Osteocyte (in vitro differentiated cells): ENCODE measurements around the gene F2RL3. TPM values are rescaled to one million over a fixed set of nuclear protein-coding genes. Genes with fewer than 3 reads are reported as not detected.

ENCODE experiments used
- DNase-seq: peaks from one replicate; pipeline ENCODE4 v3.0.0; 2021; ENCODE audit warnings: mixed read lengths; ENCODE audit not compliant: unreplicated experiment; ENCODE audit errors: extremely low spot score
- H3K27ac Mint-ChIP-seq: one replicate; pipeline ENCODE4 v1.8.0; 2021; ENCODE audit warnings: mild to moderate bottlenecking, mixed read lengths; ENCODE audit not compliant: unreplicated experiment
- H3K27me3 Mint-ChIP-seq: one replicate; pipeline ENCODE4 v1.8.0; 2021; ENCODE audit warnings: mixed read lengths; ENCODE audit not compliant: unreplicated experiment
- H3K36me3 Mint-ChIP-seq: one replicate; pipeline ENCODE4 v1.8.0; 2021; ENCODE audit warnings: mixed read lengths; ENCODE audit not compliant: unreplicated experiment
- H3K4me1 Mint-ChIP-seq: one replicate; pipeline ENCODE4 v1.8.0; 2021; ENCODE audit warnings: mixed read lengths; ENCODE audit not compliant: unreplicated experiment
- H3K4me3 Mint-ChIP-seq: one replicate; pipeline ENCODE4 v1.8.0; 2021; ENCODE audit warnings: mild to moderate bottlenecking, moderate library complexity, mixed read lengths; ENCODE audit not compliant: unreplicated experiment
- H3K9me3 Mint-ChIP-seq: one replicate; pipeline ENCODE4 v1.8.0; 2021; ENCODE audit warnings: mixed read lengths; ENCODE audit not compliant: unreplicated experiment
- total RNA-seq: library from RNA; stranded (reverse); gene quantifications from 2 replicates; pipeline ENCODE4 v1.2.1, GENCODE V29; 2021
- TF ChIP-seq, protein P1 (sequence below): fragments of 200-600 bp; sonication (generic); IDR thresholded peaks from 2 replicates; pipeline ENCODE4 v1.5.0; 2021; ENCODE audit warnings: antibody characterized with exemption, mild to moderate bottlenecking, moderate library complexity

F2RL3 gene
- total RNA-seq, 1 donor from 2014 or later, result 0.08 TPM

DNA sequence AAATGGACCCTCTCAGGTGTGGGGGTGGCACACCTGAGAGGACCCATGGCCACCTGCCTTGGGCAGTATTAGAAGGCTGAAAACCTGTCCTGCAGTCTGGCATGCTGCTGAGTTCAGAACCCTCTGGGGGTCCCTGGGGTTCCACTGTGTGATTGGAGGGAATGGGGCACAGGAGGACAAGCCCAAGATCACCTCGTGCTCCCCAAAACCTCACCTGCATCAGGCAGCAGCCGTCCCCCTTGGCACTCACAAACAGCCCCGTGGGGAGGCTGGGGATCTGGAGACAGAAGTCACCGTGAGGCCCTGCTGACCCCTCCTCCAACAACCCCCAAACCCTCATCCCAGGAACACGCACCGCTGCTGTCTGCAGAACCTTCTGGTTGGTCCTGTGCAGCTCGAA, 14.5 kb downstream of the F2RL3 start:
- Mint-ChIP-seq H3K27me3 (no peaks in the 10 kb centered on the region), H3K4me3 (no peak overlapping the region), H3K36me3 (peaks cover 7% of the 10 kb centered on the region), H3K9me3 (no peaks in the 10 kb centered on the region), H3K4me1 (peaks cover 7% of the 10 kb centered on the region), H3K27ac (no peak overlapping the region)
- no peak for DNase-seq
- TF ChIP-seq, protein P1, sequence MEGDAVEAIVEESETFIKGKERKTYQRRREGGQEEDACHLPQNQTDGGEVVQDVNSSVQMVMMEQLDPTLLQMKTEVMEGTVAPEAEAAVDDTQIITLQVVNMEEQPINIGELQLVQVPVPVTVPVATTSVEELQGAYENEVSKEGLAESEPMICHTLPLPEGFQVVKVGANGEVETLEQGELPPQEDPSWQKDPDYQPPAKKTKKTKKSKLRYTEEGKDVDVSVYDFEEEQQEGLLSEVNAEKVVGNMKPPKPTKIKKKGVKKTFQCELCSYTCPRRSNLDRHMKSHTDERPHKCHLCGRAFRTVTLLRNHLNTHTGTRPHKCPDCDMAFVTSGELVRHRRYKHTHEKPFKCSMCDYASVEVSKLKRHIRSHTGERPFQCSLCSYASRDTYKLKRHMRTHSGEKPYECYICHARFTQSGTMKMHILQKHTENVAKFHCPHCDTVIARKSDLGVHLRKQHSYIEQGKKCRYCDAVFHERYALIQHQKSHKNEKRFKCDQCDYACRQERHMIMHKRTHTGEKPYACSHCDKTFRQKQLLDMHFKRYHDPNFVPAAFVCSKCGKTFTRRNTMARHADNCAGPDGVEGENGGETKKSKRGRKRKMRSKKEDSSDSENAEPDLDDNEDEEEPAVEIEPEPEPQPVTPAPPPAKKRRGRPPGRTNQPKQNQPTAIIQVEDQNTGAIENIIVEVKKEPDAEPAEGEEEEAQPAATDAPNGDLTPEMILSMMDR, result no peak

DNA sequence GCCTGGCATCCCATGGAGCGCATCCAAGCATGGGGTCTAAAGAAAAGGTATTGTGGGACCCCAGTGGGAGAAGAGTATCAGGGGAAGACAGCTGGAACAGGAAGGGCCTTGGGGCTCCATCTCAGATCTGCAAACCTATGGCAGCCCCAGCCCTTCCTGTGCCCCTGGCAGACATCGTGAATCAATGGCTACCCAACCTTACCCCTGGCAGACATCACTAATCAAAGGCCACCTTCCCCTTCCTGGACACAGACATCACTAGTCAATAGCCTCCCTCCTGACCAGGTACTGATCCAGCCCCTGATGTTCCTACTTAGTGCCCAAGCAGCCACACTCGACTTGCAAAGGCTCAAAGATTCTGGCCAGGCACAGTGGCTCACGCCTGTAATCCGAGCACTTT, 15.8 kb downstream of the F2RL3 start:
- Mint-ChIP-seq H3K27me3 (no peaks in the 10 kb centered on the region), H3K4me3 (no peak overlapping the region), H3K36me3 (peaks cover 7% of the 10 kb centered on the region), H3K9me3 (no peaks in the 10 kb centered on the region), H3K4me1 (peaks cover 5% of the 10 kb centered on the region), H3K27ac (no peak overlapping the region)
- TF ChIP-seq, protein P1, result no peak
- DNase-seq, result no peak

DNA sequence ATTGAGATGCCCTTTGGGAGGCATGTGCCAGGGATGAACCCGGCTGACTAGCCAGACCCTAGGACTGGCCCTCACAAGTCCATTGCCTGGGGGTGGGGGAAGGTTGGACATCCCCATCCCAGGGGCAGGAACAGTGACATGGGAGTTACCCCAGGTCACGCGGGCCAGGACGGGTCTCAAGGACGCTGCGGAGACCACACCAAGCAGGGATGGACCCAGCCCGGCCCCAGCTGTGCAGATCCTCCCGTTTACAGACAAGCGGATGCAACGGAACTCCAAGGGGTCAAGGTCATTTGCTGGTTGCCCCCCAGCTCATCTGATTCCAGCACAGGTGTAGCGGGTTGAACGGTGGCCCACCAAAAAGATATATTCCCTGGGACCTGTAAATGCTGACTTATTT, 20.0 kb downstream of the F2RL3 start:
- Mint-ChIP-seq H3K27me3 (no peaks in the 10 kb centered on the region), H3K27ac (no peak overlapping the region), H3K4me3 (no peak overlapping the region), H3K9me3 (peaks cover 14% of the 10 kb centered on the region), H3K4me1 (no peaks in the 10 kb centered on the region), H3K36me3 (peaks cover 22% of the 10 kb centered on the region)
- TF ChIP-seq, protein P1, result no peak
- DNase-seq, result no peak

DNA sequence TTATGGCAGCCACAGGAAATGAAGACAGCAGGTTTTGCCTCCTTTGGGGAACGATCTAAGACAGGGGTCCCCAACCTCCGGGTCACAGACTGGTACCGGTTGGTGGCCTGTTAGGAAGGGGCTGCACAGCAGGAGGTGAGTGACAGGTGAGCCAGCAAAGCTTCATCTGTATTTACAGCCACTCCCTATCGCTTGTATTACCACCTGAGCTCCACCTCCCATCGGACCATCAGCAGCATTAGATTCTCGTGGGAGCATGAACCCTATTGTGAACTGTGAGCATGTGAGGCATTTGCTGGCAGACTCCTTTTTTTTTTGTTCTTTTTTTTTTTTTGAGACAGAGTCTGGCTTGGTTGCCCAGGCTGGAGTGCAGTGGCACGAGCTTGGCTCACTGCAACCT, 22.2 kb downstream of the F2RL3 start:
- Mint-ChIP-seq H3K27me3 (peaks cover 3% of the 10 kb centered on the region), H3K9me3 (peaks cover 16% of the 10 kb centered on the region), H3K36me3 (peaks cover 30% of the 10 kb centered on the region), H3K27ac (no peak overlapping the region), H3K4me1 (no peaks in the 10 kb centered on the region), H3K4me3 (no peak overlapping the region)
- TF ChIP-seq, protein P1, result no peak
- DNase-seq, result no peak

DNA sequence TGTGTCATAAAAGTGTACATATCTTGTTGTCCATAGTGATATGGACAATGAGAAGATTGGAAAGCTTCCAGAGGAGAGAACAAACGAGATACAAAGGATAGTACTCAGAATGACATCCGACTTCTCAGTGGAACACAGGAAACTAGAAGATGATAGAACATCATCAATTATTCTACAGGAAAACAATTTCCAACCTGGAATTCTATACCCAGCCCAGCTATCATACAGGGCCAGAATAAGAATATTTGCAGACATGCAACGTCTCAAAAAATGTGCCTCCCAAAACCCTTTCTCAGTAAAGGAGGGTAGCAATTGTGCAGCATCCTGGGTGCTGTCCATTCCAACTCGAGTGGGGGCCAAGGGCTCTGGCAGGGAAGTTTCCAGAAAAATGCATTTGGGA, 24.0 kb downstream of the F2RL3 start:
- peaks cover 16% of the 10 kb centered on the region for H3K9me3 Mint-ChIP-seq
- no peak for DNase-seq
- no peaks in the 10 kb centered on the region for H3K4me1 Mint-ChIP-seq
- no peak overlapping the region for H3K4me3 Mint-ChIP-seq
- H3K27ac Mint-ChIP-seq, result no peak overlapping the region
- peaks cover 34% of the 10 kb centered on the region for H3K36me3 Mint-ChIP-seq
- TF ChIP-seq, protein P1, result no peak
- peaks cover 5% of the 10 kb centered on the region for H3K27me3 Mint-ChIP-seq
